HPDE6-E6E7 (cell line): ENCODE results near the gene JUNB.

Experiments used
- DNase-seq: peaks from one replicate; pipeline ENCODE4 v3.0.0; 2011; ENCODE audit warnings: missing footprints; ENCODE audit errors: extremely low spot score

Gene JUNB

DNA sequence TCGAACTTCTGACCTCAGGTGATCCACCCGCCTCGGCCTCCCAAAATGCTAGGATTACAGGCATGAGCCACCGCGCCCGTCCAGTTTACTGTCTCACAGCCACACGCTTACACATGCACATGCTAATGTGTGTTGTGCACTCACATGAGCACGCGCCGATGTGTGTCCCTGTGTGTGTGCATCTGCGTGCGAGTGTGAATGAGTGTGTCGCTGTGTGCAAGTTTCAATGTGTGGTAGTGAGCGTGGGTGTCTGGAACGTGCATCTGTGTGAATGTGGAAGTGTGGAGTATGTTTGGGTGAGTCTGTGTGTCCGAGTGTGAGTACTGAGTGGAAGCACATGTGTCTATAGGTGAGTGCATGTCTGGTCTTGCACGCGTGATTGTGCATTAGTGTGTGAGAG is 51.2 kb downstream of the JUNB start:
- no peak for DNase-seq
